ENCODE data around the gene RFX2.

DNA sequence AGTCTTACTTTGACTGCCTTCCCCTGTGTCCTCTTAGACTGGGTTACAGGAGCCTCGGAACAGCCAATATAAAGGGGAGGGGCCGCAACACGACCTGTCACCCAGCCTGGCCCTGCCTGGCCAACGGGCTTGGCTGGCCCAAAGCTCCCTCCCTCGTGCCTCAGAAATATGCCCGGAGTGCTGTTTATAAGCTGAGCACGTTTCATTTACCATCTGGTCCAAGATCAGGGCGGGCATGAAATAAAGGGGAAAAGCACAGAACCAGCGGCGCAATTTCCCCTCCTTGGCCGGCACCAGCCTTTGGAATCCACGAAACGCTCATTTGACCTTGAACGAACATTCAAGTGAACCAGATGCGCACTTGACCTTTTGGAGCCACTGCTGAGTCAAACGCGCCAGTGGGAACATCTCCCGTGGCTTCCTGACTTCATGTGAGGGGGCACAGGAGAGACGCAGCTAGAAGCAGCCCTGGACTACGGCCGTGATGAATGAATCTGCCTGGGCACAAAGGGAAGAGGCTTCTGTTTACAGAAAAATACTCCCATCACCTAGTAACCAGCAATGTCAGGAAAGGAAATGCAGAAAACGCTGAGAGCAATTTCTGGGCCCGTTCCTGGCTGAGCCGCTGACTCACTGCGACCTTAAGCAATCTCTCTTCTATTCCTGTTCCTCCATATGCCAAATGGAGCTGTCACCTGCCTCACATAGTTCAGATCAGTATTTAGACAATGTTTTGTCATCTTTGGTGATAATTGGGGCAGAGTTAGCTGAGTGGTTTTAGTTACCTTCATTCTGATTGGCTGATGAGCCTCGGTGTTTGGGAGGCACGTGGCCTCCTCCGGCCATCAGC, 53.3 kb downstream of the RFX2 start:
- peak in 1 of 2 donors; percentile 63 for TF ChIP-seq POLR2A (IDR thresholded peaks at IDR 0.05)
- TF ChIP-seq, protein P1, sequence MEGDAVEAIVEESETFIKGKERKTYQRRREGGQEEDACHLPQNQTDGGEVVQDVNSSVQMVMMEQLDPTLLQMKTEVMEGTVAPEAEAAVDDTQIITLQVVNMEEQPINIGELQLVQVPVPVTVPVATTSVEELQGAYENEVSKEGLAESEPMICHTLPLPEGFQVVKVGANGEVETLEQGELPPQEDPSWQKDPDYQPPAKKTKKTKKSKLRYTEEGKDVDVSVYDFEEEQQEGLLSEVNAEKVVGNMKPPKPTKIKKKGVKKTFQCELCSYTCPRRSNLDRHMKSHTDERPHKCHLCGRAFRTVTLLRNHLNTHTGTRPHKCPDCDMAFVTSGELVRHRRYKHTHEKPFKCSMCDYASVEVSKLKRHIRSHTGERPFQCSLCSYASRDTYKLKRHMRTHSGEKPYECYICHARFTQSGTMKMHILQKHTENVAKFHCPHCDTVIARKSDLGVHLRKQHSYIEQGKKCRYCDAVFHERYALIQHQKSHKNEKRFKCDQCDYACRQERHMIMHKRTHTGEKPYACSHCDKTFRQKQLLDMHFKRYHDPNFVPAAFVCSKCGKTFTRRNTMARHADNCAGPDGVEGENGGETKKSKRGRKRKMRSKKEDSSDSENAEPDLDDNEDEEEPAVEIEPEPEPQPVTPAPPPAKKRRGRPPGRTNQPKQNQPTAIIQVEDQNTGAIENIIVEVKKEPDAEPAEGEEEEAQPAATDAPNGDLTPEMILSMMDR (IDR thresholded peaks at IDR 0.05), result no peak
